Measurements from ENCODE around the gene SMURF1. TPM values are rescaled to one million over a fixed set of nuclear protein-coding genes. Genes with fewer than 3 reads are reported as not detected.

Gene SMURF1
- total RNA-seq (10 to 100 TPM; 19.1 to 29.0 (median 25.3) TPM), polyA plus RNA-seq (1 to 10 TPM; 2.5 to 4.9 (median 4.2) TPM)
- long read RNA-seq, donor 1 = 0 reads
- long read RNA-seq, donor 2, full-length matches to known transcripts = 1 of 1 reads
- long read RNA-seq, donor 2, partial matches to known transcripts = 0 of 1 reads
- long read RNA-seq, donor 2, other reads (novel, unspliced or antisense) = 0 of 1 reads

DNA sequence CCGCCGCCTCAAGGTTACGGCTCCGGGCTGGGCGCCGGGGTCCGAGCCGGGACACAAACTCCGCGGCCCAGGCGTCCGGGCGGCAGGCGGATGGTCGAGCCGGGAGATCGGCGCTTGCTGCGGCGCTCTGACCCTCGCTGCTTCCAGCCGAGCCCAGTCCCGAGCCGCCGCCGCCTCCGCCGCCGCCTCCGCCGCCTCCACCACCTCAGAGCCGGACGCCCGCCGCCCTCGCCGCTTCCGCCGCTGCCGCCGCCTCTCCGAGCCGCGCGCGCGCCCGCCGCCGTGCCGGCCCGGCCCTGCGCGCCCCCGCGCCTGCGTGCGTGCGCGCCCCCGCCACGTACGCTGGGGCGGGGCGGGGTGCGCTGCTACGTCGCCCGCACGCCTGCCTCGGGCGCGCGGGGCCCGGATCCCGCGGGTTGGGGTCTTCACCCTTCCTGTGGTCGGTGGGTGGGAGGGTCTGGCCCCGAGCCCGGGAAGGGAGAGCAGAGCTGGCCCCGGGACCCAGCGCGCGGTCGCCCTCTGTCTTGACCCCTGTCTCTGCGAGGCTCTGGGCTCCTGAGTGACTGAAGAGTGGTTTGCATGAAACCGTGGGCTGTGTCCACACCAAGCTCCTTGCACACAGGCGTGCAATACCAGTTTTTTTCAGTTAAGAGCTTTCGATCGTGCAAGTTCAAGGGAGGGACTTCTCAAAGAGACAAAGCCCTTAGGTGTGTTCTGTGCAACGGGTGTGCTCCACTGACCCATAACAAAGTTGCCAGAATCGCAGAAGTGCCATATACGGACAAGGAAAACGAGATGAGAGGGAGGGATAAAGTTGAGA, at the start of gene SMURF1:
TSS of gene SMURF1 (minus strand) at position 256 of the 820 bp plus-strand sequence. CDS start 328 bp downstream, outside the sequence.
- intact Hi-C loops (cut with DNase I; ENCODE audit: low total_unique reads) = loop anchor here (10.0 kb wide), 1 partner anchor 99 kb away; no protein-coding TSS in a partner anchor
- TF ChIP-seq POLR2AphosphoS5 (IDR thresholded peaks at IDR 0.05) = peak; percentile 88 to 91 (median 88)
- peak in 1 of 3 donors; percentile 33 for TF ChIP-seq POLR2A (IDR thresholded peaks at IDR 0.05)
- TF ChIP-seq, protein P1, sequence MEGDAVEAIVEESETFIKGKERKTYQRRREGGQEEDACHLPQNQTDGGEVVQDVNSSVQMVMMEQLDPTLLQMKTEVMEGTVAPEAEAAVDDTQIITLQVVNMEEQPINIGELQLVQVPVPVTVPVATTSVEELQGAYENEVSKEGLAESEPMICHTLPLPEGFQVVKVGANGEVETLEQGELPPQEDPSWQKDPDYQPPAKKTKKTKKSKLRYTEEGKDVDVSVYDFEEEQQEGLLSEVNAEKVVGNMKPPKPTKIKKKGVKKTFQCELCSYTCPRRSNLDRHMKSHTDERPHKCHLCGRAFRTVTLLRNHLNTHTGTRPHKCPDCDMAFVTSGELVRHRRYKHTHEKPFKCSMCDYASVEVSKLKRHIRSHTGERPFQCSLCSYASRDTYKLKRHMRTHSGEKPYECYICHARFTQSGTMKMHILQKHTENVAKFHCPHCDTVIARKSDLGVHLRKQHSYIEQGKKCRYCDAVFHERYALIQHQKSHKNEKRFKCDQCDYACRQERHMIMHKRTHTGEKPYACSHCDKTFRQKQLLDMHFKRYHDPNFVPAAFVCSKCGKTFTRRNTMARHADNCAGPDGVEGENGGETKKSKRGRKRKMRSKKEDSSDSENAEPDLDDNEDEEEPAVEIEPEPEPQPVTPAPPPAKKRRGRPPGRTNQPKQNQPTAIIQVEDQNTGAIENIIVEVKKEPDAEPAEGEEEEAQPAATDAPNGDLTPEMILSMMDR (IDR thresholded peaks at IDR 0.05 in 8 of 11, conservative IDR thresholded peaks at IDR 0.05 in 3 of 11) = no peak
- no peaks in the 10 kb centered on the region for H3K27me3 ChIP-seq (replicated peaks in 1 of 7)
- peak within 1 kb of the TSS; percentile 89 to 99 (median 98) for H3K27ac ChIP-seq
- WGBS, 5 donors = 0 to 1% (median 0%) methylated on average over 23 to 94 of the region's 94 CpGs
- no peaks in the 10 kb centered on the region for H3K36me3 ChIP-seq
- no peaks in the 10 kb centered on the region for H3K9me3 ChIP-seq
- peak; percentile 95 for DNase-seq
- peak within 1 kb of the TSS; percentile 78 to 98 (median 92) for H3K4me3 ChIP-seq
- peaks cover 14 to 53% (median 37%) of the 10 kb centered on the region in 6 donors for H3K4me1 ChIP-seq

DNA sequence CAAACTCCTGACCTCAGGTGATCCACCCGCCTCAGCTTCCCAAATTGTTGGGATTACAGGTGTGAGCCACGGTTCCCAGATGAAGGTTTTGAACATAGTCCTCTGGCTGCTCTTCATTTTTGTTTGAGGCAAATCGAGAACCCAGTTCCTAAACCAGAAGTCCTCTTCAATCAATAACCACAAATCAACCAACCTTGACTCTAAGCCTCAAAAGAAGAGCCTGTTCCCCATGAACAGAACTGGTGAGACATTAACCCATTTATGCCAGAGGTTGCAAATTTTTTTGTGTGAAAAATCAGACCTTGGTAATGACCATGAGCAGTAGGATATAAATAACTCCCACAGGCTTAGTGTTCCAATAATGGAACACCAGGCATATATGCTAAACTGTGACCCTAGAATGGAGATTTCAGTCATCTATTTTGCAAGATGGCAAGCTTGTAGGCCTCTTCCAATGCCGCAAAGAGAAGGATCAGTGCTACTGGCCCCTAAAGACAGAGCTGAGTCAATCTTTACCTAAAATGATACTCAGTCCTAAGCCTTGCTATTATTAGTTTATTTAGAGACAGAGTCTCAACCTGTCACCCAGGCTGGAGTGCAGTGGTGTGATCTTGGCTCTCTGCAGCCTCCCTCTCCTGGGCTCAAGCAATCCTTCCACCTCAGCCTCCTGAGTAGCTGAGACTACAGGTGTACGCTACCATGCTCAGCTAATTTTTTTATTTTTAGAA, 48.1 kb upstream of the SMURF1 start:
- intact Hi-C loops (cut with DNase I; ENCODE audit: low total_unique reads) = no loop called here
- Histone ChIP-seq H3K4me1 (no peaks in the 10 kb centered on the region), H3K4me3 (no peak overlapping the region), H3K27ac (no peak overlapping the region), H3K36me3 (no peaks in the 10 kb centered on the region), H3K9me3 (peaks cover 0 to 12% (median 7%) of the 10 kb centered on the region in 8 donors), H3K27me3 (replicated peaks in 1 of 7) (peaks cover 0 to 8% (median 0%) of the 10 kb centered on the region in 7 donors)
- no peak for TF ChIP-seq POLR2A (IDR thresholded peaks at IDR 0.05)
- no peak for TF ChIP-seq POLR2AphosphoS5 (IDR thresholded peaks at IDR 0.05)
- TF ChIP-seq, protein P1 (IDR thresholded peaks at IDR 0.05 in 8 of 11, conservative IDR thresholded peaks at IDR 0.05 in 3 of 11) = no peak
- WGBS, 5 donors = 70 to 90% (median 81%) methylated on average over 5 of the region's 5 CpGs
- peak; percentile 0 for DNase-seq

DNA sequence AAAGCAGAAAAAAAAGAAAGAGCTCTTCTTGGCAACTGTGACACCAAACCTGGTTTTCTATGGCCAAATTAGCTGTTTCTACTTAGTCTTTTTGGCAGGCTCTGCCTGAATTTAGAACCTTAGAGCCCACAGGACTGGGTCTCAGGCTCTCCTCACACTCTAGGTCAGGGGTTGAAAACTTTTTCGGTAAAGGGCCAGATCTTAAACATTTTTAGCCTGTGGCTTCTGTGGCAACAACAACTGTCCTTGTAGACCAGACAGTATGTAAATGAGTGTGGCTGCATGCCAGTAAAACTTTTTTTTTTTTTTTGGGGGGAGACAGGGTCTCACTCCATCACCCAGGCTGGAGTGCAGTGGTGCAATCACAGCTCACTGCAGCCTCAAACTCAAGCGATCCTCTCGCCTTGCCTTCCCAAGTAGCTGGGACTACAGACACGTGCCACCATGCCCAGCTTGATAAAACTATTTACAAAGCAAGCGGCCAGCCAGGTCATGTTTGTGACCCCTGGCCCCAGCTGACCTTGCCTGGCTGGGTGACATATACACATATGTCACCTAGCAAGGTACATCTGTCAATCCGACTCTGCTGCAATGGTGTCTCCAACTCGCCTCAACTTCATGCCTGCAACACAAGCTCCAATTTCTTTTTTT, 46.6 kb upstream of the SMURF1 start:
- H3K4me3 ChIP-seq = no peak overlapping the region
- intact Hi-C loops (cut with DNase I; ENCODE audit: low total_unique reads) = no loop called here
- no peaks in the 10 kb centered on the region for H3K4me1 ChIP-seq
- WGBS, 5 donors = 64 to 78% (median 74%) methylated on average over 7 of the region's 7 CpGs
- peak; percentile 33 for DNase-seq
- no peak for TF ChIP-seq POLR2AphosphoS5 (IDR thresholded peaks at IDR 0.05)
- TF ChIP-seq, protein P1 (IDR thresholded peaks at IDR 0.05 in 8 of 11, conservative IDR thresholded peaks at IDR 0.05 in 3 of 11) = no peak
- no peak for TF ChIP-seq POLR2A (IDR thresholded peaks at IDR 0.05)
- H3K36me3 ChIP-seq = no peaks in the 10 kb centered on the region
- H3K27me3 ChIP-seq (replicated peaks in 1 of 7) = peaks cover 0 to 8% (median 0%) of the 10 kb centered on the region in 7 donors
- no peak overlapping the region for H3K27ac ChIP-seq
- H3K9me3 ChIP-seq = no peaks in the 10 kb centered on the region
